Jurkat, Clone E6-1 (cell line): Measurements from ENCODE around the gene FEV.

Experiments used
- DNase-seq: peaks from one replicate; pipeline ENCODE4 v3.0.0-alpha.2; 2011; ENCODE audit warnings: low read depth, low spot score
- H3K4me3 ChIP-seq: 2 replicates; pipeline ENCODE4 v1.5.1; 2011; ENCODE audit warnings: mild to moderate bottlenecking, low read length, control low read depth, moderate library complexity

The FEV gene

GRCh38 chr2:218981881-218982585 is 3.0 kb downstream of the FEV start:
- H3K4me3 ChIP-seq, result no peak overlapping the region
- no peak for DNase-seq

DNA sequence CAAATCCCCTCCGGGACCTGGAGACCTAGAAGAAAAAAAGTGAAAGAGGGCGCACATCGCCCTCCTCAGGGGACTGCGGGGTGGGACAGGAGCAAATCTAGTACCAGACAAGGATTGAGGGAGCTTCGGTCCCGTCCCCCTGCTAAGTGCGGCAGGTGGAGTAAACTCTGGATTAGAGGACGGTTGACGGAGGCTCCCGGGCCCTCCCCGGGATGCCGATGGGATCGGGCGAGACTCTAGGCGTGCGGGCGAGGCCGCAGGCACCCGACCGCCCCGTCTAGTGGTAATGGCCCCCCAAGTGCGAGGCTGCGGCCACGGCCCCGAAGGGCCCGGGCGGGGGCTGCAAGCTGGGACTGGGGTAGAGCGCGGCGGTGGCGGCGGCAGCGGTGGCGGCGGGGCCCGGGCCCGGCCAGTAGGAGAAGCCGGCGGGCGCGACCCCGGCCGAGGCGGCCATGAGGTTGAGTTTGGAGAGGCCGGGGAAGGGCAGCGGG is 3.5 kb downstream of the FEV start:
- no peak for DNase-seq
- H3K4me3 ChIP-seq, result no peak overlapping the region

DNA sequence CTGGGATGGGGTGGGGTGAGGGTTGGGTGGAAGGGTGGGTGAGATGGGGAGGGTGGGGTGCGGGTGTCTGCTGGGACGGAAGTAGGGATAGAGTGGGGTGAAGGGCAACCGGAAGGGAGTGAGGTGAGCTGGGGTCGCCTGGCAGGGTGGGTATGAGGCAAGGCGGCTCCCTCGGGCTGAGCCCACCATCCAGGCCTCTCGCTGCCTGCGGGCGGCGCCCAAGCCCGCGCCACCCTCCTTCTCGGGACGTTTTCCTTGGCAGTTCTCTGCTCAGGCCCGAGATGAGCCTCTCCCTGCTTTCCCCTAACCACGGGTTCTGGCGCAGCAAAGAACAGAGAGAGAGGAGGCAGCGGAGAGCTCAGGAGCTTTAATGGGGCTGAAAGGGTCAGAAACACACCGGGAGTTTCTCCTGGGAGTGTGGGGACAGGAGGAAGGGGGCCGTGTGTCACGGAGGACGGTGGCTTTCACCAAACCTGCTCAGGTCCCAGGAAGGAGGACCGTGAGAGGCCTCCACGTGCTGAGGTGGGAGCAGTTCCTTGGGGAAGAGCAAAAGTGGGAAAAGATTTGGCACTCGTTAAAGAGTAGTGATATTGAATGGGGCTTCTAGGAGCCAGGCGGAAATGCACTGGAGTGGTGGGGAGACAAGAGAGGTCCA is 4.1 kb downstream of the FEV start:
- peak overlapping the region; percentile 34 for H3K4me3 ChIP-seq
- DNase-seq, result no peak

DNA sequence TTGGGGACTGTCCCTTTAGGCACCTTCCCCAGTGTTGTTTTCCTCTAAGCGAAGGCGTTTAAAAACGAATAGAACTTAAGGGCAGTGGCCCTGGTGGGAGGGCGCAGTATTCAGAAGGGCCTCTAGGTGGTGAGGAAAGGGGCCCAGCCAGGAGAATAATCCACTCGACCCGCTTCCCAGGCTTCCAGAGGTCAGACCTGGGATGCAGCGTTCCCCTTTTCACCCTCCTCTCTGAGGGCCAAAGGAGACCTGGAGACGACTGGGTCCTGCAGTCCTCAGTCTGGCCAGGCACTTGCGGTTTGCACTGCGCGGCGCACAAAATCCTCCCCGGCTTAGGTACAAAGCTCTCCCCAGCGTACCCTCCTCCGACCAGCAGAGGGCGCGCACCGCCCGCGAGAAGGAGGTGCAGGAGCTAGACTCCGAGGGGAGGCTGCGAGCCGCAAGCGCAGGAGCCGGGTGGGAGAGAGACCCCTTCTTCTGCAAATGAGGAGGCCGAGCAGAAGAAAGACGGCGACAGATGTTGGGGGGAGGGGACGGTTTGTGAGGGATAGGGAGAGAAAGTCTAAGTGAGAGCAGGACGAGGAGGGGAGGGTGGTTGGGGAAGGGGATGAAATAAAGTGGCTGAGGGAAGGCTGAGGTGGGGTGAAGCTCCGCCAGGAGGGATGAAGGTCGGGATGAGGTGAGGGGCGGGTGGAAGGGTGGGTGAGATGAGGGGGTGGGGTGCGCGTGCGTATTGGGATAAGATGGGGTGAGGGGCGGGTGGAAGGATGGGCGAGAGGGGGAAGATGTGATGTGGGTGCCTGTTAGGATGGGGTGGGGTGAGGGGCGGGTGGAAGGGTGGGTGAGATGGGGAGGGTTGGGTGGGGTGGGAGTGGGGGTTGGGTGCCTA is 4.9 kb downstream of the FEV start:
- peak overlapping the region; percentile 53 for H3K4me3 ChIP-seq
- peak; percentile 73 for DNase-seq

DNA sequence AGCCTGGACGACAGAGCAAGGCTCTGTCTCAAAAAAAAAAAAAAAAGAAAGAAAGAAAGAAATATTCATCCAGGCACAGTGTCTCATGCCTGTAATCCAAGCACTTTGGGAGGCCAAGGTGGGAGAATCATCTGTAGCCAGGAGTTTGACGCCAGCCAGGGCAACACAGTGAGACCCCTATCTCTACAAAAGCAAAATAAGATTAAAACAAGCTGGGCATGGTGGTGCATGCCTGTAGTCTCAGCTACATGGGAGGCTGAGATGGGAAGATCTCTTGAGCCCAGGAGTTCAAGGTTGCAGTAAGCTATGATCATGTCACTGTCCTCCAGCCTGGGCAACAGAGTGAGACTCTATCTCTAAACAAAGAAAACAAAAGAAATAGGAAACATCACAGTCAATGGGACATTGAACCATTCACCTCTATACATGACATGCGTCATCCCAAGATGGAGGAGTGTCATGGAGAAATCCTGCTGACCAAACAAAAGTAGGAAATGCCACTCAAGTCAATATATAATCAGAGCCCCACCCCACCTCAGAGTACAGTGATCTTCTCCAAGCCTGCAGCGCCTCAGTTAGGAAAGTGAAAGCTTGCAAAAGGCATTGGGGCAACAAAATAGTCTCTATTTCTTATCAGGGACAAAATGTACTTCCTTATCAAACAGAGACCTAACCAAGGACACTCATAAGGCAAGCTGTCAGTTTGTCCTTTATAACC is 9.8 kb downstream of the FEV start:
- no peak overlapping the region for H3K4me3 ChIP-seq
- no peak for DNase-seq

DNA sequence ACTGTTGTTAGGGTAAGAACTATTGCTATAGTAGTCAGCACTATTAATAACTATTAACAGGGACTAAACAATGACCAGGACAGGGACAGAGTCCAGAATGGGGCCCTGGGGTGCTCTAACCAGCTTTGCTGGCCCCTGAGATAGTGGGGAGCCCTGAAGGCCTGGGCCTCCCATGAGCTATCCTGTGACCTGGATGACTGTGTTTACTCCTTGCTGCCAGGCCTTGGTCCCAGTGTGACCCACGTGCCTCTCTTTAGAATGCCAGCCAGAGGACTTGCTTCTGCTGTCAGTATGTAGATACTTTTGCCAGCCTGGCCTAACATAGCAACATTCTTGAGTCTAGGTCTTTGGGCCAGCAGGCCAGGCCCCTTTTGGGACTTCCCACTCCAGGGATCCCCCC is 14.1 kb downstream of the FEV start:
- no peak for DNase-seq
- no peak overlapping the region for H3K4me3 ChIP-seq

GRCh38 chr2:218964041-218964771 is 20.8 kb downstream of the FEV start:
- DNase-seq, result peak; percentile 19
- H3K4me3 ChIP-seq, result no peak overlapping the region

DNA sequence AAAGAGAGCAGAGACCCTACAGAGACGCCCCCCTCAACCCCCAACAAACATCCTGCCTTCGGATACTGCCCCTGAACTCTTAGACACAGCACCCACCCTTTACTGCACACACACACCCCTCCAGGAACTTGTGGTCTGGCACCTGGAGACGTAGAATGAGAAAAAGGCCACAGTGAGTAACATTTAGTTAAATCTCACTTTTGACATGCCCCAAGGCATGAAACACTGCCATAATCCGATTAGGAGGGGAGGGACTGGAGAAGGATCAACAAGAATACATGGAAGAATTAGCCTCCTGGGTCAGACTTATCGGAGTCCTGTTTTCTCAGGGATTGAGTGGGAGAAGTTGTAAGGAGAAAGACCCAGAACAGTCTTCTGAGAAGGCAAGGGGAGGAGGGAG is 21.4 kb downstream of the FEV start:
- peak; percentile 51 for DNase-seq
- H3K4me3 ChIP-seq, result no peak overlapping the region

DNA sequence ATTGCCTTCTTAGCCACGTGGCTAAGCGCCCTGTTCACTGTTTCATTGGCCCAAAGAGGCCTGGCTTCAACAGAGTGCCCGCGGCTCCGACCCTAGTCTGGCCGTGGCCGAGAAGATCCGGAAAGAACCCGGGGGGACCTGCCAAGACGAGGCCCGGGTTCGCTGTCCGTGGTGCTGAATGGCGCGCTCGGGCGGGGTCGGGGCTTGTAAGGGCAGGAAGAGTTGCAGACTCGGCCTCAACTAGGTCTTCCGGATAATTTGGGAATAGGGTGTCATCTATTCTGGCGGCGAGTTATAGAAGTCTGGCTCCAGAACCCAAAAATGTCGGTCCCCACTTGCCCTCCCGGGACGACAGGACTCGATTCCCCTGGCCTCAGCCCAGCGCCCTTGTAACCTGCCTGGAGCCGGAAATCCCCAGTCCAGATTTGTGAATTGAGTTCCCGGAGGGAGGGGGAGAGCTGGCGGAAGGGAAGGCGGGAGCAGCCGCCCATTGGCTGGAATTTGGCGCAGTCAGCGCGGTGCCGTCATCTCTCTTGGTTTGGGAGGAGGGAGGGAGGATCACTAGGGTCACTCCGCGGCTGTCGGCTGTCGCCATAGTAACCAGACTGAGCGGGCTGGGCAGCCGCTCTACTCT is 22.0 kb downstream of the FEV start:
- H3K4me3 ChIP-seq, result no peak overlapping the region
- peak; percentile 24 for DNase-seq

DNA sequence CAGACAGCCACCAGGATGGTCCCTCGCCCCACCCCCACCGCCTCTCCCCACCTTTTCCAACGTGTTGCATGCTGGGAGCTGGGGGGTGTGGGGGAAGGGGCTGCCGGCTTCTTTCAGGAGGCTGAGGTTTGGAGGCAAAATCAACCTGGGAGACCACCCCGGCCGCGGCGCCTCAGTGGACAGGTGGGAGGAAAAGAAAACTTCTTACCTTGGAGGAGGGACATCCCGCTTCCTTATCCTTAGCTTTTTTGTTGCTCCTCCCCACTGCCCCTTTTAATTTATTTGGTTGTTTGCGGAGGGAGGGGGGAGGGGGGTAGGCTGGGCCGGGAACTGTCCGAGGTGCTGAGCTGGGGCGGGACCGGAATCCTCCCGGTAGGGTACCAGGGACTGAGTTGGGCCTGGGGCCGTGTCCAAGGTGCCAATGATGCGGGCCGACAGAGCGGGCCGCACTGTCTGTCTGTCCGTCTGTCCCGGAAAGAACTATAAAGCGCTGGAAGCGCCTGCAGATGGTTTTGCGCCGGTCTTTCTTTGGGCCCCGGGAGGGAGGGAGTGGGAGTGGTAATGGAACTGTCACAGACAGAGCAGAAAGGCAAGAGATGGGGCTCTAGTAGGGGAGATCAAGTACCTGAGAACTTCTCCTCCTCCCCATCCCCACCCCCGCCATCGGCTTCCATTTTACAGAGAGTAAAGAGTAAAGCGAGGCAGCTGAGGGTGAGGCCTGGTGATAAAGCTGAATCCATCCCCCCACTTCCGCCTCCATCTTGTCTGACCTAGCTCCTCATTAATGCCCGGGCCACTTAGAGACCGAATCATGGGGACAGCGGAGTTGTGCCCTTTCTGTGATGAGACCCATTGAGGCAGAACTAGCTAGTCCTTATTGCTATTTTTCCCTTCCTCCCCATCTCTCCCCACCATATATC is 23.1 kb downstream of the FEV start:
- DNase-seq, result no peak
- no peak overlapping the region for H3K4me3 ChIP-seq

DNA sequence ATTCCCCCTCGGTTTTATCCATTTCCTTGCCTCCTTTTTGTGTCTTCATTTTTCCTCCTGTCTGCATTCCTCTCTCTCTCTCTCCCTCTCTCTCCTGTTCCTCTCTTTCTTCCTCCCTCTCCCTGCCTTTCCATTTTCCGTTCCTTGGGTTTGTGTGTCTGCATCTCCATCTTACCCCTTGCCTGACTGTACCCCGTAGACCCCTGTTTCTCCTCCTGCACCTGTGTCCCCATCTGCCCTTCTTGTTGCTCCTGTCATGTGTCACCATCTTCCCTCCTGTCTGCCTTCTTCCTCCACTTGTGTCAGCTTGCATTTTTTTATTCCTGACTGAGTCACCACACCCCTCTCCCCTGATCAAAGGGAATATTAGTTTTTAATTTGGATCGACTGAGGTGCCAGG is 23.8 kb downstream of the FEV start:
- no peak for DNase-seq
- H3K4me3 ChIP-seq, result no peak overlapping the region

GRCh38 chr2:218960309-218961165 is 24.4 kb downstream of the FEV start:
- no peak for DNase-seq
- no peak overlapping the region for H3K4me3 ChIP-seq

GRCh38 chr2:218959761-218960308 is 25.1 kb downstream of the FEV start:
- no peak for DNase-seq
- H3K4me3 ChIP-seq, result peak overlapping the region; percentile 39

- peak within 1 kb of the TSS; percentile 81 for H3K4me3 ChIP-seq
- DNase-seq, result peak; percentile 92
Observed at GRCh38 chr2:218959141-218959731, 25.7 kb downstream of the FEV start, which contains the start of gene CDK5R2. Gene CDK5R2, plus strand, starts transcription at chr2:218959666. Its CDS starts 155 bp downstream, at chr2:218959821.

DNA sequence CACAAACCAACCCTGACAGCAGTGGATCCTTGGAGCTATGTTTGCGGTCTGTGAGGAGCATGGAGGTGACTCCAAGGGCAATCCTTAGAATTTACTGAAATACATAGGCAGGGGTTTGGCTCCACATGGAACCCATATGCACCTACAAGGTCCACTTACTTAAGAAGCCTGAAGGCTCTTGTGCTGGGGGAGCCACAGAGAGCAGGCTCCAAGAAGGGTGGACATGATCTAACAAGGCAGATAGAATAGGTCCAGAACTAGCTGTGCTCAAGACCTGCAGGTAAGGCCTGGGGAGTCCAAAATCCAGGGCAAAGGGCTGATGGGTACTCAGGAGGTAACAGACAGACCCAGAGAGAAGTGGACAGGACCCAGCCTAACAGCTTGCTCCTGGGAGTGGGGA is 26.7 kb downstream of the FEV start:
- DNase-seq, result no peak
- no peak overlapping the region; the same call in 1 of the 2 replicates for H3K4me3 ChIP-seq

DNA sequence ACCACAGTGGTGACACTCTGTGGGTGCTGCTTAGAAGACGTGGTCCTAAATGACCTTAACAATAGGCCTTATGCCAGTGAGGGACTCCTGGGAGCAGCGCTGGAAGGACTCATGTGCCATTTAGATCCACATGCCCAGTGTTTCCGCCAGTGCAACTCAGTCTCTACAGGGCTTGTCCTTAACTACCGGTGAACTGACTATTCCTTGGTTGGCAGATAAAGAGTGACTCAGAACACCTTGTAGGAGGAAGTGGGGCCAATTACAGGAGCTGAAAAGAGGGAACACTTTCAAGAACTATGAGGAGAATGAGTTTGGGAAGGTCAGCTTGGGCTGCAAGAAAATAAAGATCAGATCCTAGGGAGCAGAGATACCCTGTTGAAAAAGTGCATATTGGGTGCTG is 27.3 kb downstream of the FEV start:
- H3K4me3 ChIP-seq, result no peak overlapping the region
- no peak for DNase-seq
